Measurements from ENCODE around the gene MERTK.

MERTK gene

DNA sequence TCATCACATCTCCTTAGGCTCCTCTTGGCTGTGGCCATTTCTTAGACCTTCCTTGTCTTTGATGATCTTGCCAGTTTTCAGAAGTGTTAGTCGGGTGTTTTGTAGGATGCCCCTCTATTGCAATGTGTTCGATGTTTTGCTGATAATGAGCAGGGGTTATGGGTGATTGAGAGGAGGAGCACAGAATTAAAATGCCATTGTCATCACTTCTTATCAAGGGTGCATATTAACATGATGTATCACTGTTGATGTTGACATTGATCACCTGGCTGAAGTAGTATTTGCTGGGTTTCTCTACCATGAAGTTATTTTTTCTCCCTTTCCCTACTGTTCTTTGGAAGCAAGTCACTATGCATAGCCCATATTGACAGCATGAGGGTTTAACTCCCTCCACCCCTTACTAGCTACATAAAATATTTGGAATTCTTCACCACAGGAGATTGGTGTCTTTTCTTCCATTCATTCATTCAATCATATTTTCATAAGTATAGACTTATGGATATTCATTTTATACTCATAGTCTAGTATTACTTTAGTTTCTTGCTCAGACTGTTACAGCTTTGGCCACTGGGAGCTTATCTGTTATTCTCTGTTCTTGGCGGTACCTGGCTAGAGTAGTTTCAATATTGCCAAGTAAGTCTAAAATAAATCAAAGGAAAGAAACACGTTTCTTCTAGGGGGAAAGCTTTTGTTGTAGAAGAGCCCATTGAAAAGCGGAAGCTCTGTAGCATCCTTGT, 102.2 kb downstream of the MERTK start:
- H3K27me3 ChIP-seq (ENCODE audit: insufficient read depth, low read length, poor library complexity, severe bottlenecking) = no peaks in the 10 kb centered on the region
- H3K9me2 ChIP-seq (replicated peaks; ENCODE audit: low read depth, low read length) = no peaks in the 10 kb centered on the region
- H4K20me1 ChIP-seq (ENCODE audit: insufficient read depth, low read length, poor library complexity, severe bottlenecking) = no peaks in the 10 kb centered on the region
- no peaks in the 10 kb centered on the region for H3K79me2 ChIP-seq (ENCODE audit: insufficient read depth, low read length)
- peaks cover 27% of the 10 kb centered on the region; the same call in 1 of the 2 replicates for H3K36me3 ChIP-seq (ENCODE audit: insufficient read depth, low read length)
- H3K4me2 ChIP-seq (ENCODE audit: low read depth, low read length, poor library complexity, severe bottlenecking) = no peak overlapping the region
- H3K4me3 ChIP-seq (ENCODE audit: low read length, poor library complexity, severe bottlenecking) = no peak overlapping the region
- TF ChIP-seq, protein P1, sequence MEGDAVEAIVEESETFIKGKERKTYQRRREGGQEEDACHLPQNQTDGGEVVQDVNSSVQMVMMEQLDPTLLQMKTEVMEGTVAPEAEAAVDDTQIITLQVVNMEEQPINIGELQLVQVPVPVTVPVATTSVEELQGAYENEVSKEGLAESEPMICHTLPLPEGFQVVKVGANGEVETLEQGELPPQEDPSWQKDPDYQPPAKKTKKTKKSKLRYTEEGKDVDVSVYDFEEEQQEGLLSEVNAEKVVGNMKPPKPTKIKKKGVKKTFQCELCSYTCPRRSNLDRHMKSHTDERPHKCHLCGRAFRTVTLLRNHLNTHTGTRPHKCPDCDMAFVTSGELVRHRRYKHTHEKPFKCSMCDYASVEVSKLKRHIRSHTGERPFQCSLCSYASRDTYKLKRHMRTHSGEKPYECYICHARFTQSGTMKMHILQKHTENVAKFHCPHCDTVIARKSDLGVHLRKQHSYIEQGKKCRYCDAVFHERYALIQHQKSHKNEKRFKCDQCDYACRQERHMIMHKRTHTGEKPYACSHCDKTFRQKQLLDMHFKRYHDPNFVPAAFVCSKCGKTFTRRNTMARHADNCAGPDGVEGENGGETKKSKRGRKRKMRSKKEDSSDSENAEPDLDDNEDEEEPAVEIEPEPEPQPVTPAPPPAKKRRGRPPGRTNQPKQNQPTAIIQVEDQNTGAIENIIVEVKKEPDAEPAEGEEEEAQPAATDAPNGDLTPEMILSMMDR (conservative IDR thresholded peaks at IDR 0.05; ENCODE audit: low read length) = no peak
- TF ChIP-seq EZH2phosphoT487 (IDR thresholded peaks at IDR 0.05; ENCODE audit: borderline replicate concordance) = no peak
- no peaks in the 10 kb centered on the region for H3K9me3 ChIP-seq (ENCODE audit: insufficient read depth, low read depth, low read length)
- H3K4me1 ChIP-seq (ENCODE audit: insufficient read depth, low read length, poor library complexity, severe bottlenecking) = no peaks in the 10 kb centered on the region
- no peaks in the 10 kb centered on the region for H3F3A ChIP-seq (ENCODE audit: low read depth)
- no peak overlapping the region for H3K9ac ChIP-seq (ENCODE audit: low read depth, low read length, poor library complexity, severe bottlenecking)
- no peak overlapping the region for H2AFZ ChIP-seq (ENCODE audit: low read length)

DNA sequence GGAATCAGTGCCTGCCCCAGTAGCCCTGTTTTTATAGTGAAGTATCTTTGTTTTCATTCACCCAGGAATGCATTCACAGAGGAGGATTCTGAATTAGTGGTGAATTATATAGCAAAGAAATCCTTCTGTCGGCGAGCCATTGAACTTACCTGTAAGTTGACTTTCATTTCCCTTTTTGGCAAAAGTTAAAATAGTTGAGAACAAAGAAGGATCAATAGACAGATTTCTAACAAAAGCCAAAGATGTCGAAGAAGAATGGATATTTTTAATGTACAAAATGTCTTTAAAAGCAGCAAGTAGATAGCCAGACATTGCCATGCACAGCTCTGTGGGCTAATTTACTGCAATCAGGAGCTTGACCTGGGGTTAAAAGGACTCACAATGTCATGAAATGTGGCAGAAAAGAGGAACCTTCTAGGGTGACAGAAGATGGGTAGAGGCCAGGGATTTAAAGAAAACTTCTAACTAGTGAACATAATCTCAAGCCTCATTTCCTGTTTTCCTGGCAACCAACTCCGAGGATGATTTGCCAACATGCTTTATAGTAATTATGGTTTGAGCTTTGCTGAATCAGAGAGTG, 102.8 kb downstream of the MERTK start:
- Histone ChIP-seq H3K4me3 (ENCODE audit: low read length, poor library complexity, severe bottlenecking) (no peak overlapping the region), H3F3A (ENCODE audit: low read depth) (no peaks in the 10 kb centered on the region), H3K4me2 (ENCODE audit: low read depth, low read length, poor library complexity, severe bottlenecking) (no peak overlapping the region), H3K36me3 (ENCODE audit: insufficient read depth, low read length) (peaks cover 27% of the 10 kb centered on the region; the same call in 1 of the 2 replicates), H3K9me3 (ENCODE audit: insufficient read depth, low read depth, low read length) (no peaks in the 10 kb centered on the region), H4K20me1 (ENCODE audit: insufficient read depth, low read length, poor library complexity, severe bottlenecking) (no peaks in the 10 kb centered on the region), H3K79me2 (ENCODE audit: insufficient read depth, low read length) (no peaks in the 10 kb centered on the region), H3K9me2 (replicated peaks; ENCODE audit: low read depth, low read length) (no peaks in the 10 kb centered on the region), H2AFZ (ENCODE audit: low read length) (no peak overlapping the region), H3K9ac (ENCODE audit: low read depth, low read length, poor library complexity, severe bottlenecking) (no peak overlapping the region), H3K27me3 (ENCODE audit: insufficient read depth, low read length, poor library complexity, severe bottlenecking) (no peaks in the 10 kb centered on the region), H3K4me1 (ENCODE audit: insufficient read depth, low read length, poor library complexity, severe bottlenecking) (no peaks in the 10 kb centered on the region)
- TF ChIP-seq, protein P1 (conservative IDR thresholded peaks at IDR 0.05; ENCODE audit: low read length) = no peak
- TF ChIP-seq EZH2phosphoT487 (IDR thresholded peaks at IDR 0.05; ENCODE audit: borderline replicate concordance) = no peak

DNA sequence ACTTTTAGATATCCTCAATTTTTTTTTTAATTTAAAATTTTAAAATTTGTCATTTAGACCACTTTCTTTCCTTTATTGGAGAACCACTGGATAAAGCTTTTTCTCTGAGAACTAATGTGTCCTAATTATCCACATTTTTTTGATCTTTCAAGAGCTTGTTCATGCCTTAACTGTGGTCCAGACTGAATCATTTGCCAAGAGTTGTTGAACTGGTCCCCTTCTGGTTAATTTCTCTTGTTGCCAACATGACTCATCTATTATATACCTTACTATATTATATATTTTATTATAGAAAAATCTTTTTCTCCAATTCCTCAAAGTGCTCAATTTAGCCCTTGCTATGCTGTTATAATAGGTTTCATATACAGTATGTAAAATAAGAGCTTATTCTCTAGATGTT, 103.5 kb downstream of the MERTK start:
- Histone ChIP-seq H3K4me1 (ENCODE audit: insufficient read depth, low read length, poor library complexity, severe bottlenecking) (no peaks in the 10 kb centered on the region), H3K9ac (ENCODE audit: low read depth, low read length, poor library complexity, severe bottlenecking) (no peak overlapping the region)
- TF ChIP-seq EZH2phosphoT487 (IDR thresholded peaks at IDR 0.05; ENCODE audit: borderline replicate concordance) = no peak
- TF ChIP-seq, protein P1 (conservative IDR thresholded peaks at IDR 0.05; ENCODE audit: low read length) = no peak

More for the DNA sequence above, 103.5 kb downstream of the MERTK start:
- Histone ChIP-seq H3K36me3 (ENCODE audit: insufficient read depth, low read length) (peaks cover 27% of the 10 kb centered on the region; the same call in 1 of the 2 replicates), H3K4me3 (ENCODE audit: low read length, poor library complexity, severe bottlenecking) (no peak overlapping the region), H4K20me1 (ENCODE audit: insufficient read depth, low read length, poor library complexity, severe bottlenecking) (no peaks in the 10 kb centered on the region), H2AFZ (ENCODE audit: low read length) (no peak overlapping the region), H3F3A (ENCODE audit: low read depth) (no peaks in the 10 kb centered on the region), H3K9me2 (replicated peaks; ENCODE audit: low read depth, low read length) (no peaks in the 10 kb centered on the region), H3K9me3 (ENCODE audit: insufficient read depth, low read depth, low read length) (no peaks in the 10 kb centered on the region), H3K79me2 (ENCODE audit: insufficient read depth, low read length) (no peaks in the 10 kb centered on the region), H3K27me3 (ENCODE audit: insufficient read depth, low read length, poor library complexity, severe bottlenecking) (no peaks in the 10 kb centered on the region), H3K4me2 (ENCODE audit: low read depth, low read length, poor library complexity, severe bottlenecking) (no peak overlapping the region)

All from Loucy (cell line).